GM12874 (cell line): ENCODE data around the gene TRIM37.

Source experiments
- TF ChIP-seq, protein P1 (sequence below): IDR thresholded peaks from 2 replicates; pipeline ENCODE4 v1.5.1; 2011; ENCODE audit warnings: low read depth, mild to moderate bottlenecking, control low read depth, low read length, moderate library complexity; ENCODE audit not compliant: insufficient read depth

TRIM37 gene

DNA sequence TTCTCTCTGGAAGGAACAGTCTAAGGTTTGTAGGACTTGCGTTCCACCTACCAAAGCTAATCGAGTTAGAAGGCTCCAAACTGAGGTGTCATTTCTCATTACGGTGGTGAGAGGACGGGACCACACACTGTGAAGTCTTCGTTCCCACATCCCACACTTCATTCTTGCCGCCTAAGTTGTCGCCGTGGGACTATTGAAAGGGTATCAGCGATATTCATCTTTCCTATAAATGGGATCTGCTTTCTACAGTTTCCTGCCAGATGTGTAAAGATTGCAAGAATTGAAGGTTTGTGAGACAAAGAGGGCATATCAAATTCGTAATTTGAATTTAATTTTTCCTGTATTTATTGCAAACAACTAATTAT lies 608 bp upstream of the TRIM37 start:
- TF ChIP-seq, protein P1, sequence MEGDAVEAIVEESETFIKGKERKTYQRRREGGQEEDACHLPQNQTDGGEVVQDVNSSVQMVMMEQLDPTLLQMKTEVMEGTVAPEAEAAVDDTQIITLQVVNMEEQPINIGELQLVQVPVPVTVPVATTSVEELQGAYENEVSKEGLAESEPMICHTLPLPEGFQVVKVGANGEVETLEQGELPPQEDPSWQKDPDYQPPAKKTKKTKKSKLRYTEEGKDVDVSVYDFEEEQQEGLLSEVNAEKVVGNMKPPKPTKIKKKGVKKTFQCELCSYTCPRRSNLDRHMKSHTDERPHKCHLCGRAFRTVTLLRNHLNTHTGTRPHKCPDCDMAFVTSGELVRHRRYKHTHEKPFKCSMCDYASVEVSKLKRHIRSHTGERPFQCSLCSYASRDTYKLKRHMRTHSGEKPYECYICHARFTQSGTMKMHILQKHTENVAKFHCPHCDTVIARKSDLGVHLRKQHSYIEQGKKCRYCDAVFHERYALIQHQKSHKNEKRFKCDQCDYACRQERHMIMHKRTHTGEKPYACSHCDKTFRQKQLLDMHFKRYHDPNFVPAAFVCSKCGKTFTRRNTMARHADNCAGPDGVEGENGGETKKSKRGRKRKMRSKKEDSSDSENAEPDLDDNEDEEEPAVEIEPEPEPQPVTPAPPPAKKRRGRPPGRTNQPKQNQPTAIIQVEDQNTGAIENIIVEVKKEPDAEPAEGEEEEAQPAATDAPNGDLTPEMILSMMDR = no peak

DNA sequence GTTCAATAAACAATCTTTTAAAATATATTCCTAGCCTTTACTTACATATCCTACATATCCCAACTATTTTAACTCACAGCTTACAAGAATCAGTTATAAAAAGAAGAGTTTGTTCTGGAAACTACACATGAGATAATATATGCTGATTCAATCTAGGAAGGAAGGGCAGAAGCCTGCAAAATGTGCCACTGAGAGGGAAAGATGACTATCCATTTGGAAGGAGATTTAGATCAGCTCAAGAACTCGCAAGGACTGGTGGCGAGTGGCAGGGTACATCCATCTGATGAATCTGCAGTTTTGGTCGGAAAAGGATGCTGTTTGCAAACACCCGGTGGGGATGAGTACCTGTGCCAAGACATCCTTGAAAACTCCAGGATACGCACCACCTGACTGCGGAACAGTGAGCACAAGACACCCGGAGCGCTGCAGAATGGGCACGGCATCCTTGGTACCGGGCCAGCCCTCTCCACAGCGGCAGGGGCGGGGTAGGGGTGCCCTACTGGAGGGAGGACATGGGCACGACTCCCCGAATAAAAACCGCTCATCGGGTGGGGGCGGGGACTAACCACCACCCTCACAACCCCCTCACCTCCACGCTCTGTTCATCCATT lies 723 bp downstream of the TRIM37 start:
- TF ChIP-seq, protein P1 = no peak

DNA sequence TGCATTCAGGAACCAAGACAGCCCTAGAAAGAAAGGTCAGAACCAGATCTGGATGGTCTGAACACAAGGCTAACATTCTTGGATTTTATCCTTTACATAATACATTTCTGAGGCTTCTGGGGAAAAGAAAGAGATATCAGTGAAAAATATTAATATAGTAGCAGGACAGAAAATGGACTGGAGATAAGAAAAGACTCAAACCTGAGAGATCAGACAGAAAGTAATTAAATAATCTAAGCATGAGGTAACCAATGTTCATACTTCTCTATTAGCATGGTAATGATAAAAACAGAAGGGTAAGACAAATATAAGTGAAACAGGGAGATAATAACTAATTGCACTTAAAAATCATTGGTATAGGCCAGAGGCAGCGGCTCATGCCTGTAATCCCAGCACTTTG lies 5.5 kb downstream of the TRIM37 start:
- TF ChIP-seq, protein P1 = no peak

DNA sequence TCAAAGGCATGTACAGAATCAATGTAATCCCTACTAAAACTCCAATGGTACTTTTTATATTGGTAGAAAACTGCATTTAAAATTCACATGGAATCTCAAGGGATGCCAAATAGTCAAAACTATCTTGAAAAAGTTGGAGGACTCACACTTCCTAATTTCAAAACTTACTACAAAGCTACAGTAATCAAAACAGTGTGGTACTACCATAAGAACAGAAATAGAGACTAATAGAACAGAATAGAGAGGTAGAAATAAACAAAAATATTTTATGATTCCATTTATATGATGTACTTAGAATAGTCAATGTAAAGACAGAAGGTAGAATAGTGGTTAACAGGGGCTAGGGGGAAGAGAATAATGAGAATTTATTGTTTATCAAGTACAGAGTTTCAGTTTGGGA lies 8.8 kb downstream of the TRIM37 start:
- TF ChIP-seq, protein P1 = no peak

DNA sequence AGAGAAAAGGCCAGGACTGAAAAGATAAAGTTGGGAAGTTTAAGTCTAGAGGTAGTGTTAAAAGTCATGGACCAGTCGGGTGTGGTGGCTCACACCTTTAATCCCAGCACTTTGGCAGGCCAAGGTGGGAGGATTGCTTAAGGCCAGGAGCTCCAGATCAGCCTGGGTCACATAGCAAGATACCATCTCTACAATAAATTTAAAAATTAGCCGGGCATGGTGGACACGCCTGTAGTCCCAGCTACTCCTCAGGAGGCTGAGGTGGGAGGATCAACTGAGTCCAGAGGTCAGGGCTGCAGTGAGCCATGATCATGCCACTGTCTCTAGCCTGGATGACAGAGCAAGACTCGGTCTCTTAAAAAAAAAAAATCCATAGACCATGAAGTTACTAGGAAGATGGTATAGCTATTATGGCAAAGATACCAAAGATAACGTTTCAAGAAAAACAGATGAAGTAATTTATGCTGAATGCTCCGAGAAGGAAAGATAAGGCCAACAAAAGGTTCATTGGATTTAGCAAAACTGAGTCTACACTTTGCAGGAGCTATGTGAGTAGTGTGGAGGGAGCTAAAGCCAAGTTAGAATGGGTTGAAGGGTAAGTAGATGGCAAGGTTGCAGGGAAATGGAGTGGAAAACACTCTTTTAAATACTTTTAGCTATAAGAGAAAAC lies 11.7 kb downstream of the TRIM37 start:
- TF ChIP-seq, protein P1 = no peak

DNA sequence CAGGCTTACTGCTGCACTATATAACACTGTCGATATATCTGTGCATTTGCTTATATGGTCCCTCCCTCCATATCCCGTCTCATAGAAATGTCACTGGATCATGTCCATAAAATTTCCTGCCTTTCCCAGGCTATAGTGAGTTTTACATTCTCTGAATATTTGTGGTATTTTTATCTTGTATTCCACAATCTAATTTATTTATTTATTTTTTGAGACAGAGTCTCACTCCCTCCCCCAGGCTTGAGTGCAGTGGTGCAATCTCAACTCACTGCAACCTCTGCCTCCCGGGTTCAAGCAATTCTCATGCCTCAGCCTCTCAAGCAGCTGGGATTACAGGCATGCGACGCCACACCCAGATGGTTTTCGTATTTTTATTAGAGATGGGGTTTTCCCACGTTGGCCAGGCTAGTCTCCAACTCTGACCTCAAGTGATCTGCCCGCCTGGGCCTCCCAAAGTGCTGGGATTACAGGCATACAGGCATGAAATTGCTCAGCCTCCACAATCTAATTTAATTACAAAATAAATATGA lies 12.9 kb downstream of the TRIM37 start:
- TF ChIP-seq, protein P1 = no peak

DNA sequence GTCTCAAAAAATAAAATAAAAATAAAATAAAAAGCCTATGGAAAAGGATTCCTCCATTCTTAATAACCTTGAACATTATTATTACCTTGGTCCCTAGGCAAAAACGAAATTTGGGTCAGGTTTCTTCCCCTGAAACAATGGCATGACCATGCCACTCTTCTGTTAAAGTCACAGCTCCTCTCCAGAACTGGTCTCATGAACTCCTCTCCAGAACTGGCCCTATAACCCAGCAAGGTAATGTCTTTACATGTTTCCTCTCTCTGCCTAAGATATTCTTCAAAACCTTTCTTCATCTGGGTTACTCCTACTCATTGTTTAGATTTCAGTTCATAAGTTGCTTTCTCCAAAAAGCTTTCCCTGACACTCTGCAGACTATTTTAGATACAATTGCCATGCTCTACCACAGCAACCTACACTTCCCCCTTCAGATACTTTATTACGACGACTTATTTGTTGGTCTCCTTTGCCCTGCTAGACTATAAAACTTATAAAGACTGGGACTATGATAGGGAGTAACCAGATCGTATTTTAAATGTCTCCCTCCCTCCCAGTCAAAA lies 13.5 kb downstream of the TRIM37 start:
- TF ChIP-seq, protein P1 = no peak
